GM21390 (cell line): Measurements from ENCODE around the gene SNF8.

Experiments
- ATAC-seq: cut with Tn5 transposase; IDR thresholded peaks from one replicate; pipeline ENCODE4 v1.9.1; 2021; ENCODE audit not compliant: unreplicated experiment

SNF8 gene

DNA sequence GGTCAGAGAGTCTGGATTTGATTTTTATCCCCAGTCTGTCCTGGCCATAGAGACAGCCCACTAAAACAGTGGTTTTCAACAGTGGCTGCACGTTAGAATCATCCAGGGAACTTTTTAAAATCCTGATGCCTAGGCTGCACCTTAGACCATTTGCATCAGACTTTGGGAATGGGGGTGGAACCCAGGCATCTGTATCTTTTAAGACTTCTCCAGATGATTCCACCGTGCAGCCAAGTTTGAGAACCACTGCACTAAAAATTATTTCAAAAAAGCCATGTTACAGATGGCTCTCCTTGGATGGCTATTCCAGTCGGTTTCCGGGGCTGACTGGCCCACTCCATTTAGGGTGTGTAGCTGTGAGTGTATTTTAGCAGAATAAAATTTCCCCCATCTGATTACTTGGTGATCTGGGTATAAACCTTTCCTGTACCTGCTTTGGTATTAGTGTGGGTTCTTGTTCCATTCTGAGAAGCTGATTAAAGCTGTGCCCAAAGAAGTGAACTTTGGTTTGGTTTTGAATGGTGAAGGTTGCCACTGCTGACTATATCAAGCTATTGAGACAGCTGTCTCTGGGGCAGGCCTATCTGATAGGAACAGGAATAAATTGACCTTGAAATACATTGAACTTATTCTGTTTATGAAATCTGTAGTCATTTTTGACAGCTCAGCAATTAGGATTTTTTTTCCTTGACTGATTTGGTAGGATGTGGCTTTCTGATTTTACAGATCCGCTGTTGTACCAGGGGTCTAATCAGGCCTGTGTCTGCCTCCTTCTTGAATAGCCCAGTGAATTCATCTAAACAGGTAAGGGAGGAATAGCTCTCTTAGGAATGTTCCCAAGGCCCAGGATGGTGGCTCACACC lies 50.8 kb downstream of the SNF8 start:
- ATAC-seq: no peak

DNA sequence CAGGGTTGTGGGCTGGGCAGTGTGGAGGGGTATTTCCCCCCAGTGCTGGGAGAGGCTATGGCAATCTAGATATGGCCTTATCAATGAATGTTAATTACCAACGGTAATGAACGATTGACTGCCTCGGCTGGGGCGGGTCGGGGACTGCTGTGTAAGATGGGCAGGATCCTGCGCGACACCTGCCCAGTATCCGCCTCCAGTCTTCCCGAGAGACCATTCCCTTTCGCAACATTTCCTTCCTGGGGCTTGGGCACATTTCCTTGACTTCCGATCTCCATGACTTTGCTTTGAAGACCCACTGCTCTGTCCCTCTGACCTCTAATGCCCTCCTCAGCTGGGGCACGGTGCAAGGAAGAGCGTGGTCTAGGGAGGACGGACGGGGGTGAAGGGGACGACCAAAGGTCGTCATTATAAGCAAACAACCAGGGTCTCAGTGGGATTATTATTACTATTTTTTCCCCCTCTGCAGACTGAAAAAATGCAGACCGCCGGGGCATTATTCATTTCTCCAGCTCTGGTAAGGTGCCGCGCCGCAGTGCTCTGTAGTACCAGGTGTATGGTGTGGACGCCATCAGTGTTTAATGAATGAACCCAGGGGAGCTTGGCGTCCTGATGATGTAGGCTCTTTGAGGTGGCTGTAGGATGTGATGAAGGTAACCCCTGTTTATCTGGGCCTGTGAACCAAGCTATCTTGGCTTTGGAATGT lies 51.5 kb downstream of the SNF8 start:
- ATAC-seq: no peak

DNA sequence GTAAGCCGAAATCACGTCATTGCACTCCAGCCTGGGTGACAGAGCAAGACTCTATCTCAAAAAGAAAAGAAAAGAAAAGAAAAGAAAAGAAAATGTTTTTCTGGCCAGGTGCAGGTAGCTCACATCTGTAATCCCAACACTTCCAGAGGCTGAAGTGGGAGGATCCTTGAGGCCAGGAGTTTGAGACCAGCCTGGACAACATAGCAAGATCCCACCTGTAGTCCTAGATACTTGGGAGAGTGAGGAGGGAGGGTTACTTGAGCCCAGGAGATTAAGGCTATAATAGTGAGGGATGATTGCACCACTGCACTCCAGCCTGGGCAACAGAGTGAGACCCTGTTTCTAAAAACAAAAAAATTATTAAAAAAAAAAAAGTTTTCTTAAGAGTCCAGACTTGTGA lies 54.6 kb downstream of the SNF8 start:
- no peak for ATAC-seq

DNA sequence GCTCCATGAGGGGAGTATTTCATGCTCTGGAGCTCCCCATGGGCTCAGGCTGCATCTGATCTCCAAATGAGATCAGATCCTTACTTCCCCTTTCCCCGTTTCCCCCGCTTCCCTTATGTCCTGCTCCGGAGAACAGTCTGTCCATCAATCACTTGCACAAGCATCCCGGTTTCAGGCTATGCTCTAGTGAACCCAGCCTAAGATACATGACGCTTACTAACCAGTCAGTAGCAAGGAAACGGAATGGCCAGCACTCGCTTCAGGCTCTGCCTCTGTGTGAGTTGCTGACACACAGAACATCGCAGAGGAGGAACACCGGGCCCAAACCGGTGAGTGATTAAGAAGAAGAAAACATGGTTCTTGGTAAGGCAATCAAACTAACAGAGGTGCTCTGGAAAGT lies 61.5 kb downstream of the SNF8 start:
- no peak for ATAC-seq

DNA sequence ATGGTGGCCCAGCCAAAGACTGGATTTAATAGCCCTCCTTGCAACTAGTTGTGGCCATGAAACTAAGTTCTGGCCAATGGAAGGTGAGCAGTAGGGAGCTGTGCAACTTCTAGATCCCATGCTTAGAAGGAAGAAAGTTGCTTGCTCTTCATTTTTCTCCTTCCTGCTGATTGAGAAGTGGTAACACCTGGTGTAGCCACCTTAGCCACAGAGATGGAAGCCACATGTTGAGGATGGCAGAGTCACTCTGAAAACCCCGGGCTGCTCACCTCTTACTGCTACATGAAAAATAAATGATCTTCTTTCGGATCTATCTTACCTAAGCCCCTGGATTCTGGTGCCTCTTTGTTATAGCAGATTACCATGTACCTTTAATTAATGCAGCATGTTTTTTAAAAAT lies 62.4 kb downstream of the SNF8 start:
- ATAC-seq: no peak
